ENCODE data around the gene GNAL.

The GNAL gene

GRCh38 chr18:11775436-11776174, 86.5 kb downstream of the GNAL start:
- DNase-seq: no peak

GRCh38 chr18:11780042-11780441, 91.0 kb downstream of the GNAL start:
- no peak for DNase-seq

DNA sequence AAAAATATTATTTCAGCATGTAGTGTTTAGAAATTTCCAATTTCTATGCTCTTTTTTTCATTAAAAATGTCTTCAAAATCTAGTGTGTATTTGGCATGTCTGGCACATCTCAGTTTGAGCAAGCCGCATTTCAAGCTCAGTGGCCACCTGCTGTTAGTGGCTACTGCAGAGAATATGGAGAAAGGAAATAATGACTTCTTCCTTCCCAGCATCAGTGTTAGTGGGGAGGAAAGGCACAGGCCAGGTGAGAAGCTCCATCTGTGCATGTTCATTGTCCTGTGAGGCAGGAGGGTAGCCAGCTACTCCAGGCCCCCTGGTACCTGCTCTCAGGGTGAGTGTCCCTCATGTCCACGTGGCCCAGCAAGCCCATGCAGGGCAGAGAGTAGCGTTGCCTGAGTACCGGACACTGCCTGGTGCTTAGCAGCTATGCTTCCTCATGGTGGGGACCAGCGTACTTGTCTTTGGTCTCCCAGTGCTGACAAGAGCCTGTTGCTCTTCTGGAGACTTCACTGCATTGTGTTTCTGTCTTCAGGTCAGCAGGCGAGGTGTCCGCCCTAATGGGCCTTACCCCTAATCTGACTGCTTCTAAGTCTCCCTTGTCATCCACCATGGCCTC, 94.8 kb downstream of the GNAL start:
- no peak for DNase-seq

DNA sequence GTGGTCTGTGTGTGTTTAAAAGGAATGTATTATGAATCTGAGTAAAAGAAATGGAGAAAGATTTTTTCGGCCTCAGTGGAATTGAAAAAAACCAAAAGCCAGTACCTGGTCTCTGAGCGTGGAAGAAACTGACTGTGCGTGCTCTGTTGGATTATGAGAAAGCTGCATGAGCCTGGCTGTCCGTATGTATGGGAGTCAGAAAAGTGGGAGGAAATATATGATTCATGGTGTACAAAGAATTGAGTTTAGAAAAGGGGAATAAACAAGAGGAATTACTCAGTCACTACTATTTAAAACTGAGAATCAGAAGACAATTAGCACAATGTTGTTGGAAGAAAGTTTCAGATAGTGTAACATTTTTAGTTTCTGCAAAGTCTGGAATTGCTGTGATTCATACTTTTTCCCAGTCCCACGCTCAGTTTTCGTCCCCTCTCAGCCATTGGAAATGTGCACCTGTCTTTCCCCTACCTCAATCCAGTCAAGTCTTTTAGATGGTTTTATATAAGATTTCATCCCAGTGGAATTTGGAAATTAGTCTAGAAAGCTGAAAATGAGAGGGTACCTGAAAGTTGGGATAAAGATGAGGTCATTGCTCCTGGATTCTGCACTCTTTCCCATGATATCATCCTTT, 95.7 kb downstream of the GNAL start:
- no peak for DNase-seq

DNA sequence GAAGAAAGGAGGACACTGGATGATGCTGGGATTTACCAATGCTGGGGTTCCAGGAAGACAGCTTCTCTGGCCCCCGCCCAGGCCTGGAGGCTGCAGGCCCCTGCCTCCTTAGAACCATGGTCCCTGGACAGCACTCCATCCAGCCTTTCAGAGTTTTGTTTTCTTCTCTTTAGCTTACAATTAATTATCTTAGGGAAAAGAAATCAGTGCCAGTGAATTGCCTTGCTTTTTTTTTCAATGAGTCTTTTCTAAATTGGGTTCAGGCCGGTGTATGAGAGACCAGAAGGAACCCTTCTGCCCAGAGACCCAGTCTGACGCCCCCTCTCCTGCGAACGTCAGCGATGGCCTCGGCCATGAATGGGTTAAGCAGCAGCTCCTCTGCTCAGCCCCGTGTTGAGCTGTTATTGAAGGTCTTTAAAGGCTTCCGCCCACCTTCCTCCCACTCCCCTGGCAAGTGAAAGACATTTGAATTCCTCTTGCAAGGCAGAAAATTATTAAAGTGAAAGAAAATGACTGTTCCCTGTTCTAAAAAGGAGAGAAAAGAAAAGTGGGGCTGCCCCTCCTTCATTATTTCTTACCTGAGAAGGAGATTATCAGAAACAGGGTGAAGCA, 96.5 kb downstream of the GNAL start:
- no peak for DNase-seq

- DNase-seq: no peak
These were observed 100.8 kb downstream of the GNAL start for GRCh38 chr18:11789716-11790510.

DNA sequence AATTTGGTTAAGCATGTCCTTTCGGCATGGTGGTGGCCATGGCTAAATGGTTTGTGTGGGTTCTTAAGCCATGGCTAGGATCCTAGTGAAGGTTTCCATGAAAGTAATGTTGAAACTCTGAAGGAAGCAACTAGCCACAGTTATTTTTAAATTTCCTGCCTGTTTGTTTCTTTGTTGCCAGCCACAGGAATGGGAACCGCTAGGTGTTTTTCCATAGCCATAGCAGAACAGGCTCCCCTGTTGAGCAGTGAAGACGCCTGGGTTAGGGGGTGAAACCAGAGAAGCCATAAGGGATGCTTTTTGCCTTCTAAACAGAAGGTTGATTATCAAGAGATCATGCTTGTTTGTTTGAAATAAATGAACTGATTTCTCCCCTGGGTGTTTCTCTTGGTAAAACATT, 102.1 kb downstream of the GNAL start:
- no peak for DNase-seq

- no peak for DNase-seq
These were observed 103.6 kb downstream of the GNAL start for GRCh38 chr18:11792632-11793031.

DNA sequence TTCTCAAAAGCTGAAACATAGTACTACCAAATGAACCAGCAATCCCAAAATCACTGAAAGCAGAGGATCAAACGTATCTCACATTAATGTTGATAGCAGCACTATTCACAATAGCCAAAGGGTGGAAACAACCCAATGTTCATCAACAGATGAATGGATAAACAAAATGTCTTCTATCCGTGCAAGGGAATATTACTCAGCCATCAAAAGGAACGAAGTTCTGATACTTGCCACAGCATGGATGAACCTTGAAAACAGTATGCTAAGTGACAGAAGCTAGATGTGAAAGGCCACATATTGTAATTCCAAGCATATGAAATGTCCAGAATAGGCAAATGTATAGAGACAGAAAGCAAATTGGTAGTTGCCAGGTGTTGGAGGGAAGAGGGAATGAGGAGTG, 105.1 kb downstream of the GNAL start:
- no peak for DNase-seq

DNA sequence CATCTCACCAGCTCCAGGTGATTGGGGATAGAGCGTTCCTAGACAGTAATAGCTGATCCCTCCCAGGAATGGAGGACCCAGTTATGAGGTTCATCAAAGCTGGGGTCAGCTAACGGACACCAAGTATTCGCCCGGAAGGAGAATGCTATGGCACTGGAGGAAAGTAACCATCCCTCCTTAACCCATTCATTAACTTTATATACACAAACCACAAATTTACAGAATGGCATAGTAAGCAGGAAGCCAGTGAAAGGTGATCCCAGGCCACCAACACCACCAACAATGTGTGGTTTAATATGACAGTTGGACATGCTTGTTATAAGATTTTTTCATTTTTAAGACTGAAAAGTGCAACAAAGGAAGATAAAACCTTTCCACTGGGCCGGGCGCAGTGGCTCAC, 106.9 kb downstream of the GNAL start:
- no peak for DNase-seq

DNA sequence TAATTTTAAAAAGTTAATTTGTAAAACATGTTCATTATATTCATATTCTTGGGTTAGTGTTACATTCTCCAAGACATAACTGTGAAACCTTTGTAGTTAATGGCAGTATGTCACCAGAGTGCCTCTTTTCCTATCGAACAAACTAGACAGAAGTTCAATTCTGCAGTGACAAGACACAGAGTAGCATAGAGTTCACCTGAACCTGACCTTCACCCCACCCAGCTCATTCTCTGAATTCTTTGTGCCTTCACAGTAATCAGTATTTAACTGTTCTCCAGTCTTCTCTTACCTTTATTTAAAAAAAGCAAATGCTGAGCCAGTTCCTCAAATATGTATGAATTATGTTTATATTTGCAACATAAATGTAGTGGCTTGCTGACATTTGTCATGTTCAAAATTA, 109.2 kb downstream of the GNAL start:
- DNase-seq: no peak

DNA sequence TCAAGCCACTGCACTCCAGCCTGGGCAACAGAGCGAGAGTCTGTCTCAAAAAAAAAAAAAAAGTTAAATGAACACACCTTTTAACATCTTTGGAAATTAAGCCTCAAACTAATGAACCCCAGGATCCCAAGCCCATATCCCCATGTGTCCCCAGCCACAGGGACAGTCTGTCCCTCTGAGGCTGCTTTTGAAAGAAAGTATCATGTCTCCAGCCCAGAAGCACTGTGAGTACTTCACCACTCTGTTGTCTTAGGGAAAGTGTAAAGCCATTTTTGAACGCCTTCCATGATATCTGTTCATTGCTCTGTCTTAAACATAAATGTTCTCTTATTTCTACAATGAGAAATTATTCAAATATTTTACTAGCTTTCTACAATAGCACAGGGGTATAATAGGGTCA, 110.0 kb downstream of the GNAL start:
- DNase-seq: no peak

- DNase-seq: no peak
These were observed 111.7 kb downstream of the GNAL start for GRCh38 chr18:11800566-11801334.

- DNase-seq: no peak
These were observed 112.5 kb downstream of the GNAL start for GRCh38 chr18:11801573-11801972.

DNA sequence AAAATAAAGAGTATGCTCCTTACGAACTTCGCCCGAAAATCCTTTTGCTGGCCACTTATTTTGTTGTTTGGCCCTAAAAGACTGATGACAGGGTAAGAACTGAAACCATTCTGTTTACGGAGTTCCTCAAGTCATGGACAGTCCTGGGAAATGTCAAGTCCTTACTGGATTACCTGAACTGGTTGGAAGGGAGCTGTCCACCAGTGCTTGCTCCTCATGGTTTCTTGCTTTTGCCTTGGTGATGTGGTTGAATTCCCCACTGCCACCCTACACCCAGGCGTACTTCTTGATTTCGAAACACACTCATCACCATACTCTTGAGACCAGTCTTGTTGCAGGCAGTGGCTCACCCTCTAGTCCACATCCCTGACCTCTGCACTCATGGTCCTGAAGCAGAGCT, 113.1 kb downstream of the GNAL start:
- no peak for DNase-seq

DNA sequence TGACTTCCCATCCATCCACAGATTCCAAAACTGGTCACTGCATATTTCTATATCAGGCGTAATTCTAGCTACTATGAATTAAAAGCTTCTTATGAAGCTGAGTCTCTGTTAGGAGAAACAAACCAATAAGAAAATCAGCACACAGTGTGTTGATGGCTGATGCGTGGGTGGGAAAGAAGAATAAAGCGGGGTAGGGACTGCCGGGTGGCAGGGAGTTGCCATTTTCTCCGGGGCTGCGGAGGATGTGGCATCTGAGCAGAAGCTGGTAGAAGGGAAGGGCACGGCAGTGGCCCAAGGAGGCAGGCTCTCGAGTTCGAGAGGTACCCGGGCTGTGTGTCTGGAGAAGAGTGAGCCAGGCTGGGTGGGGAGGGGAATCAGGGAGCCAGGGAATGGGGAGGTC, 113.5 kb downstream of the GNAL start:
- DNase-seq: no peak

GRCh38 chr18:11807233-11807632, 118.2 kb downstream of the GNAL start:
- DNase-seq: no peak

DNA sequence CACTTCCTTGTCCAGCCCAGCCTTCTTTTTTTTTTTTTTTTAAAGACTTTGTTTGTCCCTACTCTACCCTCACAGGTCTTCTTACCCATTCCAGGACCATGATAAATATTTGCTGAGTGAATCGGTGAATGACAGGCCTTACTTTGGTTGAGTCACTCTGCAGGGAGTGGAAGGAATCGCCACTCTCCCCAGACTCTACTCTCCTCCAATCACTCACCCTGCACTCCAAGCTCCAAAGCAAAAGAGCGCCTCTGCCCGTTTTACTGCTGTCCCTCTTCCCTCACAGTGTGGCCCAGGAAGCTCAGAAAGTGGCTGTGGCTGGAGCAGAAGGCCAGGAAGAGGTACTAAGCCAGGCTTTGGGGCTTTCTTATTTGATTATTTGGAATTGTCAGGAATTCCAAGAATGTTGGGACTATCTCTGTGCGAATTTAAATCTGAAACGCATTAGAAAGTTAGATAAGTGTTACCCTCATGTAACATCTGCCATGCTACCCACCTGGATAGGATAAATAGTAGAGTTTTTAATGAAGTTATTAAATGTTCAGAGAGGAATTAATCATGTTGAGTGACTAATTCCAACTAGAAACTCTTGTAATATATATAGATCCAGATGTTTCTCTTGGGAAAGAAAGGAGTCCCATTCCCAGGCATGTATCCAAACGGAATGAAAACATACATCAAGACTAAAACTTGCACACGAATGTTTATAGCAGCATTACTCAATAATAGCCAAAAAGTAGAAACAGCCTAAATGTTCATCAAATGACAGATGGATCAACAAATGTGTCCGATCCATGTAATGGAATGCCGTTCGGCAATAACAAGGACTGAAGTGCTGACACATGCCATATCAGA, 119.2 kb downstream of the GNAL start:
- DNase-seq: no peak

- no peak for DNase-seq
These were observed 120.8 kb downstream of the GNAL start for GRCh38 chr18:11809895-11810294.

- no peak for DNase-seq
These were observed 121.3 kb downstream of the GNAL start for GRCh38 chr18:11810379-11810778.

- no peak for DNase-seq
These were observed 121.9 kb downstream of the GNAL start for GRCh38 chr18:11811009-11811408.
